HL-60 (cell line): ENCODE measurements around the gene SLC6A6.

Experiments
- CTCF ChIP-seq: IDR thresholded peaks from one replicate; pipeline ENCODE4 v1.5.1; 2011; ENCODE audit warnings: low read length, control low read depth, inconsistent platforms; ENCODE audit not compliant: insufficient read depth
- GABPA ChIP-seq: IDR thresholded peaks from 2 replicates; pipeline ENCODE4 v1.6.1; 2012; ENCODE audit warnings: low read depth
- POLR2AphosphoS5 ChIP-seq: IDR thresholded peaks from 2 replicates; pipeline ENCODE4 v1.6.1; 2012; ENCODE audit warnings: low read depth
- REST ChIP-seq: IDR thresholded peaks from 2 replicates; pipeline ENCODE4 v1.6.1; 2012; ENCODE audit warnings: low read depth; ENCODE audit not compliant: insufficient replicate concordance
- SPI1 ChIP-seq: IDR thresholded peaks from 2 replicates; pipeline ENCODE4 v1.6.1; 2012; ENCODE audit warnings: low read depth, mild to moderate bottlenecking, borderline replicate concordance

- no peak for TF ChIP-seq CTCF
- TF ChIP-seq POLR2AphosphoS5, result no peak
- no peak for TF ChIP-seq SPI1
- TF ChIP-seq REST, result no peak
- TF ChIP-seq GABPA, result no peak
These were observed 44.9 kb upstream of the SLC6A6 start for GRCh38 chr3:14357463-14357862.
